DOHH2 (cell line): Measurements from ENCODE around the gene CNTNAP2.

Experiments
- EZH2phosphoT487 ChIP-seq: fragments of 200-600 bp; sonication (generic); IDR thresholded peaks from 2 replicates; pipeline ENCODE4 v1.6.1; 2017; ENCODE audit warnings: borderline replicate concordance, mild to moderate bottlenecking, antibody characterized with exemption, low read length, moderate library complexity, mixed read lengths
- TF ChIP-seq, protein P1 (sequence below): fragments of 200-600 bp; sonication (generic); IDR thresholded peaks from one replicate; pipeline ENCODE4 v1.5.1; 2014; ENCODE audit warnings: antibody characterized with exemption, mild to moderate bottlenecking, low read depth, low read length; ENCODE audit not compliant: poor library complexity, severe bottlenecking

- TF ChIP-seq, protein P1, sequence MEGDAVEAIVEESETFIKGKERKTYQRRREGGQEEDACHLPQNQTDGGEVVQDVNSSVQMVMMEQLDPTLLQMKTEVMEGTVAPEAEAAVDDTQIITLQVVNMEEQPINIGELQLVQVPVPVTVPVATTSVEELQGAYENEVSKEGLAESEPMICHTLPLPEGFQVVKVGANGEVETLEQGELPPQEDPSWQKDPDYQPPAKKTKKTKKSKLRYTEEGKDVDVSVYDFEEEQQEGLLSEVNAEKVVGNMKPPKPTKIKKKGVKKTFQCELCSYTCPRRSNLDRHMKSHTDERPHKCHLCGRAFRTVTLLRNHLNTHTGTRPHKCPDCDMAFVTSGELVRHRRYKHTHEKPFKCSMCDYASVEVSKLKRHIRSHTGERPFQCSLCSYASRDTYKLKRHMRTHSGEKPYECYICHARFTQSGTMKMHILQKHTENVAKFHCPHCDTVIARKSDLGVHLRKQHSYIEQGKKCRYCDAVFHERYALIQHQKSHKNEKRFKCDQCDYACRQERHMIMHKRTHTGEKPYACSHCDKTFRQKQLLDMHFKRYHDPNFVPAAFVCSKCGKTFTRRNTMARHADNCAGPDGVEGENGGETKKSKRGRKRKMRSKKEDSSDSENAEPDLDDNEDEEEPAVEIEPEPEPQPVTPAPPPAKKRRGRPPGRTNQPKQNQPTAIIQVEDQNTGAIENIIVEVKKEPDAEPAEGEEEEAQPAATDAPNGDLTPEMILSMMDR = no peak
- no peak for TF ChIP-seq EZH2phosphoT487
Measured at GRCh38 chr7:147711447-147711846, 1594.8 kb downstream of the CNTNAP2 start.
